DMS114 treated with DMSO at 0.1 percent for 48 hours (cell line): ENCODE results near the gene DHX15.
"Not testable (repeated sequence)": the region's sequence is repeated elsewhere in the genome, so short reads cannot be mapped to it uniquely, and the experiment has no call there.

Experiments
- DNase-seq: peaks from one replicate; lab custom pipeline; 2025; ENCODE audit not compliant: unreplicated experiment; lab: John Stamatoyannopoulos, UW

The DHX15 gene

DNA sequence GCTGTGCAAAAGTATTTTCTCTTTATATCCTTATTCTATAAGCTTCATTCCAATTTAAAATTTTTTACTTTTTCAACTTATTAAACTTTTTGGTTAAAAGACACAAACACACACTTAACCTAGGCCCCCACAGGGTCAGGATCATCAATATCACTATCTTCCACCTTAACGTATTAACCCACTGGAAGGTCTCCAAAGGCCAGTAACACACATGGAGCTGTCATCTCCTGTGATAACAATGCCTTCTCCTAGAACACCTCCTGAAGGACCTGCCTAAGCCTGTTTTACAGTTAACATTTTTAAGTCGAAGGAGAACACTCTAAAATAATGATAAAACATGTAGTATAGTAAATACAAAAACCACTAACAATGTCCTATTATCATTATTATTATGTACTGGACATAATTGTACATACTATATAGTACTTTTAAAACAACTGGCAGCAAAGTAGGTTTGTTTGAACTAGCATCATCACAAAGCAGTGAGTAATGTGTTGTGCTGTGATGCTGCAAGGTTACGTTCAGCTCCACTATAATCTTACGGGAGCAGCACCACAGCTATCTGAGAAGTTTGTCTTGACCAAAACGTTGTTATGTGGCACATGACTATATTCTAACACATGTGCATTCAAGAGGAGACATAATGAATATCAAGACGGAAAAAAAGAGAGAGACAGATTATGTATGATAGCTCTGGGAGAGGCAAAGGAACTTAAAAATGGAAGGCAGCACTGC lies 33.7 kb downstream of the DHX15 start:
- no peak for DNase-seq

DNA sequence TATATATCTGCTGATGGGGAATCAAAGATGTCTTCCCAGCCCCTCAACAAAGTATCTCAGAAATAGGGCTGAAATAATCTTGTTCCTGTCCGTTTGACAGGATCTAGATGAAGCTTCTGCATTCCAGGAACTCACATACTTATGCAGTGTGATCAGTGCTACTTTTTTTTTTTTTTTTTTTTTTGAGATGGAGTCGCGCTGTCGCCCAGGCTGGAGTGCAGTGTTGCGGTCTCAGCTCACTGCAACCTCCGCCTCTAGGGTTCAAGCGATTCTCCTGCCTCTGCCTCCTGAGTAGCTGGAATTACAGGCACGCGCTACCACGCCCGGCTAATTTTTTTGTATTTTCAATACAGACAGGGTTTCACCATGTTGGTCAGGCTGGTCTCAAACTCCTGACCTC lies 36.4 kb downstream of the DHX15 start:
- DNase-seq: no peak

DNA sequence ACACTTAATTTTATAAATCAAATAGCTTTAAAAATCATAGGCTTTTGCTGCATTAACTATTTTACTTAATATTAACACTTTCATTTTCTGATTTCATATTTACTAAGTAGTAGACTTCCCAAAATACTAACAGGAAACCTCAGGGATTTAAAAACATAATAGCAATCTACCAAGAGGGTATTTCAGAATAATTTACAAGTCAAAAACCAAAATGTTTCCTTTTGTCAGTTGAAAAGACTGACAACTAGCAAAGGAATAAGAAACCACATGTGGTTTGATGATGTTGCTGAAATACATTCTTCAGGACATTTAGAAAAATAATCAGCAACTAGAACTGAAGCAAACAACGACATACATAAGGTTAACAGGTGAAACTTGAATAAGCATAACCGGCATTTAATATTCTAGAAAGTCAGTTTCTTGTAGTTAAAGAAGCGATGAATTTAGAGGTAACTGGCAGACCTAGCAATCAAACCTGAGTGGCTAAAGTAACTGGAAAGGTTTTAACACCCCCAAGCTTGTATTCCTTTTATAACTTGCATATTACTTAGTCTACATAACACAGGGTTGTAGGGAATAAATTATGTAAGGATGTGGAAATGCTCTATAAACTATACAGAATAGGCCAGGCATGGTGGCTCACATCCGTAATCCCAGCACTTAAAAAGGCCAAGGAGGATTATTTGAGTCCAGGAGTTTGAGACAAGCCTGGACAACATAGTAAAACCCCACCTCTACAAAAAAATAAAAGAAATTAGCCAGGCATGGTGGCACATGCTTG lies 40.0 kb downstream of the DHX15 start:
- DNase-seq: no peak

DNA sequence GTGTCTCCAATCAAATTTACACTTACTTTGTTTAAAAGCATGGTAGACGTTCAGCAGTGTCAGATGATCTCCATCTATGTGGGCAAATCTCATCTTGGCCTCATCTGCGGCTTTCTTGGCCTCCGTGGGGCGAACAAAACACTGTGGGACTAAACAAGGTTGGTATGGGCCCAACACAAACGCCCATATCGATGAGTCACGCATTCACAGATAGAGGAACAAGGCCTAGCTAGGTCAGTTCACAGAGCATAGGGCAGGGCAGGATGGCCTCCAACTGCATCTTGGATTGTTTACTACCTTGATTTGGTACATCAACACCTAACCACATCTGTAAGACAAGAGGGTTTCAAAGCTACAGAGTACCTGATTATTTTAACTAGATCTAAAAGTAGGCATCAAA lies 47.3 kb downstream of the DHX15 start:
- no peak for DNase-seq

DNA sequence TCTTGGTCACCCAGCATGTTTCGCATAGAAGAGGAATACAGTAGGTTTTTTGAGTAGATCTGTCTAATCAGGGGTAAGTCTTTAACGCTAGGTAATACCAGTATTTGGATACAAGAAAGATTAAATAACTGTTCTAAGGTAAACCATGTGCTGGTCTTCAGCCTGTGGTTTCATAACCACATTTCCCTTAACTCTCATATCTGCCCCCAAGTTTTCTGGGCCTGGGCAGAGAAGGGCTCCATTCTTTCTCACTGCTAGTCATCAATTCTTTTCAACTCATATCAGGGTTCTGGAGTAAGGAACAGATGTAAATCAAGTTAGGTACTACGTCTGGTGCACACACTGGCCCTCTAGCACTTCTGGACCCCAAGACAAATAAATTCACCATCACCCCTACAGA lies 49.0 kb downstream of the DHX15 start:
- no peak for DNase-seq

DNA sequence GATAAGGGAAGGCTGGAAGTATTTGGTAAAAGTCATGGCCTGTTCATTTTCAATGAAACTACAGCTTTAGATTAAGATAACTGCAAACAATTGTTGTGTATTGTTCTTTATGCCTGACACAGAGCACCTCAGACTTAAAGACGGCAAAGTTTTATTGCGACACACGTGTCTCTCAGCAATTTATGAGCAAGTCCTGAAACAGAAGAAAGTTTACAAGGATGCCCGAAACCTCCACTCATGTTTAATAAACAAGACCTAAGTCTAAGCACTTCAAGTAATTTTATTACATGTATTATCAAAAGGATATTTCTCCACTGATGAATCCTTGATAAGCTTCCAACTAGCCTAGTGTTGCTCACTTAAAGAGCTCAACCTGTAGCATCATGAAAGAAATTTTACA lies 51.0 kb downstream of the DHX15 start:
- DNase-seq: no peak

DNA sequence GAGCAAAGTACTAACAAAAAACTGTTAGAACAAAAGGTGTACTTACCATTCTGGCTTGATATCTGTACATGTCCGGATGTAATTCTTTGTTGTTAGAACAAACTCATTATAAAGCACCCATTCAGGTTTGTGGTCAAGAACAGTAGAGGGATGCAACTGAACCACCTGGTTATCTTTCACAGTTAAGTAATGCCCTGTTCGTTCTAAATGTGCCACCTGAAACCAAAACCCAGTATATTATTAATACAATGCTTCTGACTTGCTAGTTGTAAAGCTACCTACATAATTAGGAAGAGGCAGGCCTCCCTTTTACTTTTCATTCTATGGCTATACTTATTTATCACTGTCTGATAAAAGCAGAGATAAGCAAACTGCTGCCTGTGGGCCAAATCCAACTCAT lies 54.8 kb downstream of the DHX15 start:
- no peak for DNase-seq

DNA sequence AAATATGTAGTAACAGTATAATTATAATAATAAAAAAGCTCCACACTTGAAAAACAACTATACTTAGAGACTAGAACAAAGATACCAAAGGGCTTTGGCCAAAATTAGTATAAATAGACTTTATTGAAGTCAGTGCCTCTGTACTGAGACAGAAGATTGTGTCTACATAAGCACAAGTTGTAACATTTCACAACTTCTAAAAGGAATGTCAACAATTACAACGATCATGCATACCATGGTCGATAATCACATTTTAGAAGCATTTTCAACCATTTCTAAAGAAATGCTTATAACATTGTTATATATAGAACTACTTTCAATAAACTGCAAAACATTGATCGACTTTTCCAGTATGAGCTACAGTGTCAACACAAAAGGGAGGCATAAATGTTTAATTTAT lies 57.0 kb downstream of the DHX15 start:
- no peak for DNase-seq

DNA sequence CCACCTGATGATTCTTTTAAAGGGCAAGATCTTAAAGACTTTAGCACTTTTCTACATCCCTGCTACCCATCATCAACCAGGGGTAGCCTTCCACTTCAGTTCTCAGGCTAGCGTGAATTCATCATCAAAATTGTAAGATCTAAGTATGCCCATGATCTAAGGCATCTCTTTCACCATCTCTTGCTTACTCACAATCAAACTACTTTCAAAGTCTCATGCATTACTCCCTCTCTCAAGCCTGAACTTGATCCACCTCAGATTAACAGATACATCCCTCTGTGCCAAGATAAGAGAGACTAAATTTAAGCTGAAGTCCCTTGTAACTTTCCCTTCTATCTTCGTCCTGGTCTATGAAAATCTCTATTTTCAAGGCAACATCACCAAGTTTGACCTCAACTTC lies 62.8 kb downstream of the DHX15 start:
- no peak for DNase-seq

DNA sequence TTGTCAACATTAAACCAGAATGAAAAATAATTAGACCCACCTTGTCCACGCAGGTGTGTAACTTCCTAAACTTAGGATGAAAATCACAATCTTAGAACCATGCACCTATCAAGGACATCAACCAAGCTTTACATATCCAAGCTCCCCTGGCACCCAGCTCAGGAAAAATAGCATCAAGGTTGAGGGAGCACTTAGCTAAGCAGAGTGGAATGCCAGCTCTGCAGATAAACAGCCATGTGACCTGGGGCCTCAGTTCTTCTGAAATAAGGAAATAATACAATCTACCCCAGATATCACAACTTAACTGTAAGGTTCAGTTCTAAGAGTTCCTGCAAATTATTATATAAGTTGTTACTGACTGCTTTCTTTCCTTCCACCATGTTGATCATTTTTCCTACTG lies 64.7 kb downstream of the DHX15 start:
- no peak for DNase-seq

DNA sequence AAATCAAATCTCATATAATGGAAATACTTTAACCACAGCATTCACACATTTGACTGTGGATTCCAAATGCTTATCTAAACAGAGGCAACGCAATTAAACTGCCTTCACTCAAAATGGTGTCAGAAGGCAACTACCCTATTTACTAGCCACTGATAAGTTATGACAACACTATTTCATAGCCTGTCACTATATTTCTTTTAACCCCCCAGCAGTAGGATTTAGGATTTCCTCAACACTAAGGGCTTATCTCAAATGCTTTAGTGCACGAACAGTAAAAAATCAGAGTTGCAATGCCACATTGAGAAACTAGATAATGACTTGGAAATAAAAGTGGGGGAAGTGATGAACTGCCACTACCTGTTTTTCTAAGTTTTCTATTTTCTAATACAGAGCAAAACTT lies 66.7 kb downstream of the DHX15 start:
- no peak for DNase-seq

DNA sequence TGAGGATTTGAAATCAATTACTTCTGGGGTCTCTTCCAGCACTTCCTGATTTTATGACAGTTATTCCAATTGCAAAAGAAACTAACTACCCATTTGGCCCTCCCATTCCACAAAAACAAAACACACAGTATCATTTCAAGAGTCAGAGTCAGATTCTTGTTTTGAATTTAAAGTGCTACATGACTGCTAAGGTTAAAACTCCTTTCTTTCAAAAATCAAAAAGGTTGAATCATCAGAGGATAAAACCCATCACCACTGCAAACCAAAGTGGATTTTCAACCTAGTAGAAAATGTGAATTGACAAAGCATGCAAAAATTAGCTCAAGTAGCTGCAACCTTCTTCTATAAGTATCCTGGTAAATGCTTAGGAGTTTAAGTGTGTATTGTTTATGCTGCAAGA lies 67.4 kb downstream of the DHX15 start:
- no peak for DNase-seq

DNA sequence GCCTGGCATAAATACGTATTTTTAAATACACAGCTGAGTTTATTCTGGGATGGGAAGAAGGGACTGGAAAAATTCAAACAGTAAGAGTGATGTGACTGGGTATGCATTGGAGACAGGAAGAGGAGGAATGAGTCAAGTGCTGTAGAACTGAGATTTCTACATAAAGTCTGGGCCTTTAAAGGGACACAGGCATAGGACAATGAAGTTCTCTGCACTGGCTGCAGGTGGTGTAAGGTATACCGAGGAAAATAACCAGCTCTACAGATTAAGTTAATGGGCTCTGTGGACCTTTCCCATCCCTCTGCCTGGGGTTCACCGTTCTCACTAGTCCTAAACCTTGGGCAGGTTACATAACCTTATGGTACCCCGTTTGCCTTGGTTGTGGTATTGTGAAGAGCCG lies 68.7 kb downstream of the DHX15 start:
- no peak for DNase-seq

DNA sequence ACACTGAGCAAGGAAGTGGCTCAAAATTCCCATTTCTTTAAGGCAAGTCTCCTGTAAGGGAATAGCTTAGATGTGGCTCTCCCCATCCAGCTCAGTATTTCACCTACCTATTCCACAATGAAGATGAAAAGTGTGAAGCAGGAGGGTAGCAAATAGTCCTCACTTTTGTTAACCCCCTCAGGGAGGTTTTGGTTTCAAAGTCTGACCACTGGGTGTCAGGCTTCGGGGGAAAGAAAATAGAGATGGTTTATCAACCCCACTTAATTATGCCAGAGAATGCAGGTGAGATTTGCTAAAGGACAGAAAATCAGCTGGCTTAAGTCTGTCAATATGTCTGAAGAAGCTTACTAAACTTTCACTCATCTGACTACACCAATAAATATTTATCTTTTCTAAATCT lies 69.5 kb downstream of the DHX15 start:
- no peak for DNase-seq

DNA sequence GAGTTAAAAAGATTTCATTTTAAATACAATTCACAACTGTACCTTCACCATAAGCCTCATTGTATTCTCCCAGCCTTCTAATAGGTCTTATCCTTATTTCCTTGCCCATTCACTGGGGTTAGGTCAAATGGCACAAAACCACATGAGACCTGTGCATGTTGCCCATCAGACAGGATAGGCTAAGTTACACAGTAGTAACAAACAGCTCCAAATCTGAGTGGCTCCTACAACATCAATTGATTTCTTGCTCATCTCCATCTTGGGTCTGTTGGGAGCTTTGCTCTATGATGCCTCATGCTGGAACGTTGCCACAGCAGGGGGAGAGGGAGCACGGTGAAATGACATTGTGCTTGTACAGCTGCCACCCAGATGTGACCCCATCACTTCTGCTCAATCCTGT lies 70.6 kb downstream of the DHX15 start:
- no peak for DNase-seq

DNA sequence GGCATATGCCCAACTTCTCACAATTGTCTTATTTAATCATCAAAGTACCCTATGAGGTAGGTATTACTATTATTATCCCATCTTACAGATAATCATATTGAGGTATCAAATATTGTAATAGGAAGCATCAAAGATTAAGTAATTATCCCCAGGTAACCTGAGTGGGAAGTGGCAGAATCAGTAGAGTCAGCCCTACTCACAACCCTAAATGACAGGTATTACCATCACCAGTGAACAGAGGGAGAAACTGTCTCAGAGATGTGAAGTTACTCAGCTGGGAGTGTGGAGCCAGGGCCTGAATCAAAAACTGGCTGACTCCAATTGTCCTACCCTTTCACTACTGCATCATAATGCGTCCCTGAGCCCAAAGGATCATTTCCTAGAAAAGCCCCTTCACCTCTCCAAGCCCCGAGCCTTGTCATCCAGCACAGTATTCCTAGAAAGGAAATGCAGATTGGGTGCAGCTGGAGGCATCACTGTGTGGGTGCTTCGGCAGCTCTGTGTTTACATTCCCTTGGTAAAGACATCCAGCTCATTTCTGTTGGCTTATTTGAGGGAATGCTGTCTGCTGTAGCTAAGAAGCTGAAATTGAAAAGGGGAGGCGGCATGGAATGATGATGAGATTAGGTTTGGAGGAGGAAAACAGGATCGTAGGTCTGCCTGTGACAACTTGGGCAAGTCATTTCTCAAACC lies 72.8 kb downstream of the DHX15 start:
- DNase-seq: no peak

DNA sequence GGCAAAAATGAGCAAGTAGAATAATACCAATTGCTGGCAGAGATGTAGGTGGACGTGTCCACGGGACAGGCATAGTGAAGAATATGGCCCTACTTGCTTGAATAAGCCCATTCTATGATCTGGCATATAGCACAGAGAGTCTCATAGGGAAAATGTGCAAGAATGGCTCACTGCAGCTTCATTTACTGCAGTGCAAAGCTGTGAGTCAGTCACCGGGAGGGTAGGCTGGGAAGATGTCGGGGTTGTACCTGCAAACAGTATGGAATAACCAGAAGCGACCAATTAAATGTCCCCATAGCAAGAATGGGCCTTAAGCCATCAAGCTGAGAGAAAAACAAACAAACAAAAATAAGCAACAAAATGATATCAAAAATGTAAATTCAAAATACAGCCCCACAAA lies 74.3 kb downstream of the DHX15 start:
- no peak for DNase-seq

DNA sequence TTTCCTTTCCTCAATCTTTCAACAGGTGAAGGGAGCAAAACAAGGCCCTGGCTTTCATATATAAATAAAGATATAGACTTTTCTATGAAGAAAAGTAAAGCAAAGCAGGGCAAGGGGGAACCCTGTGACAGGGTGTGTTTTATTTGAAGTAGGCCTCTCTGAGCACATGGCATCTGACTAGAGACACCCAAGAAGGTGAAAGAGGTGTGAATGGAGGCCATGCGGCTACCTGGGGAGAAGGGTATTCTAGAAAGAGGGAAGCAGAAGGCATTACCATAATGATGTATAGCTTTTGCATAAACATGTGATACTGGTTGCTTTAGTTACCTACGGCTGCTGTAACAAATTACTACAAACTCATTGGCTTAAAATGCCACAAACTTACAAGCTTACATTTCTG lies 75.8 kb downstream of the DHX15 start:
- DNase-seq: no peak

DNA sequence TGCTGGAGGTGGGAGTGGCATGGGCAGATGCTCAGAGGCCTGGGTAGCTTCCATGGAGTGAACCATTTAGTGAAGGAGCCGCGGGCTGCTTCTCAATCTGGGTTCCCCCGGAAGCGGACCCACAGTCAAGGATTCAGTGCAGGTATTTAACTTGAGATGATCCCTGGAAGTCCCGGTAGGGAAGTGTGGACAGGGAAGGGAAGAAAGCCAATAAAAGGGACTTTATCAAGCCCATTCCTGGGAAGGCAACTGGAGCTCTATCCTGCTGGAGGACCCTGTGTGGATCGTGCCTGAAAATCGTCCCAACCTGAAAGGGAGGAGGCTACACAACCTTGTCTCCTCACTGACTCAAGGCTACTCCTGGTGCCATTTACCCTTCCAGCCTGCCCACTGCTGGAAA lies 76.9 kb downstream of the DHX15 start:
- DNase-seq: no peak

DNA sequence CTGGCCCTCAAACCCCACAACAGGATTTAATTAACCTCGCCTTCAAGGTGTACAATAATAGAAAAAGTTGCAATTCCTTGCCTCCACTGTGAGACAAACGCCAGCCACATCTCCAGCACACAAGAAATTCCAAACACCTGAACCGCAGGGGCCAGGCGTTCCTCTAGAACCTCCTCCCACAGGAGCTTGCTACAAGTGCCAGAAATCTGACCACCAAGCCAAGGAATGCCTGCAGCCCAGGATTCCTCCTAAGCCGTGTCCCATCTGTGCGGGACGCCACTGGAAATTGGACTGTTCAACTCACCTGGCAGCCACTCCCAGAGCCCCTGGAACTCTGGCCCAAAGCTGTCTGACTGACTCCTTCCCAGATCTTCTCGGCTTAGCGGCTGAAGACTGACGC lies 81.3 kb downstream of the DHX15 start:
- not testable (repeated sequence) for DNase-seq

DNA sequence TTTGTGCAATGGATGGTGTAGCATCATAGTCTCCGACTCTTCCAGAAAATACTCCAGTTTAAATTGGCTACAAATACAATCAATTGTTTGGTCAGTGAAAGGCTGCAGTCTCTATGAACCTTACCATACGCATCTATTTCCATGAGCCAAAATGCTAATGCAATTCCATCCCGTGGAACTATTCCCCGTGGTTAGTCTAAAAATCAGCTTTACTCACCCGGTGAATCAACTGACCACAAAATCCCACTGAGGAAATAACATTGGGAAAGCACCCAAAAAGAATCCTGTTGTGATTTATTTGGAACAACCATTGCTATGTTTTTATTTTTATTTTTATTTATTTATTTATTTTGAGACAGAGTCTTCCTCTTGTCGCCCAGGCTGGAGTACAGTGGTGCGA lies 87.1 kb downstream of the DHX15 start:
- no peak for DNase-seq

DNA sequence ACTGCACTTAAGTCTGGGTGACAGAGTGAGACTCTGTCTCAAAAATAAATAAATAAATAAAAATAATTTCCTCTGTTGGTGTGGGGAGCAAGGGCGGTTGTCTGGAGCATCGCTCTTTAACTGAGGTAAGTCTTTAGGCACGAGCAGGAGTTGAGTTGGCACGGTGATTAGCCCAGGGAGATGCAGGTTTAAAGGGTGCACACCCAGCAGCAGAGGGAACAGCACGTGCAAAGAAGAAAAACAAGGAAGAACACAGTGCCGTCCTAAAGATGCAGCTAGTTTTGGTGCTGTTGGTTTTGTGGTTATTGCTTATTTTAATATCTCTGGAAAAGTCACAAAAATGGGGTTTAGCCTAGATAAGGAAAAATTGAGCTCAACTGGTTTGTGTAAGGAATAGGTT lies 87.8 kb downstream of the DHX15 start:
- DNase-seq: no peak
